ENCODE data around the gene LRMDA.

DNA sequence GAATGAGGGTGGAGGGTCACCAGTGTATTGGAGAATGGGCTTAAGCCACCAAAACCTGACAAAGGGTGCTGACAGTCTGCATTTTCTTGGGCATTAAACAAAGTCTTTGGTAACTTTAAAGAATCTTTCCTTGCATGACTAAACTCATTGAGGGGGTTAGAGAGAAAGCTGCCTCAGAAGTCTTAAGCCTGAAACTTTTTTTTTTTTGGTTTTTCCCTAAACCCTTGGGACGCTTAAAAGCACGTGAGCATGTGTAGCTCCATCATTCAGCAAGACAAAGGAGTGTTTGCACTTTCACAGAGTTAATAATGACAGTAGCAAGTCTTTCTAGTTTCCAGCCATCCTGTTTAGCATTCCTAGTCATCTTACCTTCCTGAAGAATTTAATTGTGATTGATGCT, 110.7 kb downstream of the LRMDA start:
- no peak for TF ChIP-seq POLR2A (IDR thresholded peaks at IDR 0.05)
- TF ChIP-seq, protein P1, sequence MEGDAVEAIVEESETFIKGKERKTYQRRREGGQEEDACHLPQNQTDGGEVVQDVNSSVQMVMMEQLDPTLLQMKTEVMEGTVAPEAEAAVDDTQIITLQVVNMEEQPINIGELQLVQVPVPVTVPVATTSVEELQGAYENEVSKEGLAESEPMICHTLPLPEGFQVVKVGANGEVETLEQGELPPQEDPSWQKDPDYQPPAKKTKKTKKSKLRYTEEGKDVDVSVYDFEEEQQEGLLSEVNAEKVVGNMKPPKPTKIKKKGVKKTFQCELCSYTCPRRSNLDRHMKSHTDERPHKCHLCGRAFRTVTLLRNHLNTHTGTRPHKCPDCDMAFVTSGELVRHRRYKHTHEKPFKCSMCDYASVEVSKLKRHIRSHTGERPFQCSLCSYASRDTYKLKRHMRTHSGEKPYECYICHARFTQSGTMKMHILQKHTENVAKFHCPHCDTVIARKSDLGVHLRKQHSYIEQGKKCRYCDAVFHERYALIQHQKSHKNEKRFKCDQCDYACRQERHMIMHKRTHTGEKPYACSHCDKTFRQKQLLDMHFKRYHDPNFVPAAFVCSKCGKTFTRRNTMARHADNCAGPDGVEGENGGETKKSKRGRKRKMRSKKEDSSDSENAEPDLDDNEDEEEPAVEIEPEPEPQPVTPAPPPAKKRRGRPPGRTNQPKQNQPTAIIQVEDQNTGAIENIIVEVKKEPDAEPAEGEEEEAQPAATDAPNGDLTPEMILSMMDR (IDR thresholded peaks at IDR 0.05), result no peak
- TF ChIP-seq POLR2AphosphoS5 (IDR thresholded peaks at IDR 0.05), result no peak
- TF ChIP-seq EP300 (IDR thresholded peaks at IDR 0.05), result no peak
